MM.1S (cell line): Measurements from ENCODE around the gene CCDC159.

ENCODE experiments used
- CTCF ChIP-seq: fragments of 300-600 bp; sonication (generic); IDR thresholded peaks from 2 replicates; pipeline ENCODE4 v1.5.1; 2016; ENCODE audit warnings: antibody characterized with exemption, low read length, mixed read lengths
- EZH2 ChIP-seq: fragments of 300-600 bp; sonication (generic); optimal IDR thresholded peaks from 2 replicates; pipeline ENCODE3; 2017; ENCODE audit warnings: low read depth, mild to moderate bottlenecking, antibody characterized with exemption, low read length, mixed read lengths
- EZH2phosphoT487 ChIP-seq: fragments of 300-600 bp; sonication (generic); IDR thresholded peaks from 2 replicates; pipeline ENCODE4 v1.6.1; 2018; ENCODE audit warnings: antibody characterized with exemption, low read length

- TF ChIP-seq EZH2, result no peak
- TF ChIP-seq CTCF, result no peak
- TF ChIP-seq EZH2phosphoT487, result no peak
Measured at GRCh38 chr19:11304936-11305335, 41.4 kb upstream of the CCDC159 start.
